HEK293 (cell line): Measurements from ENCODE around the gene NARF.

Source experiments
- CTCF ChIA-PET: fragments of 350-600 bp; formaldehyde crosslinking; extraction: SDS; loops from one replicate; lab custom pipeline; 2021; ENCODE audit warnings: antibody characterized with exemption; lab: Yijun Ruan, JAX
- POLR2A ChIA-PET: fragments of 300-600 bp; formaldehyde crosslinking; extraction: SDS; loops from one replicate; lab custom pipeline; 2020; ENCODE audit warnings: antibody characterized with exemption, inconsistent platforms; lab: Yijun Ruan, JAX
- H3K27ac ChIP-seq: fragments of 200-500 bp; sonication (Bioruptor generic); 2 replicates; pipeline ENCODE4 v1.5.1; 2014; ENCODE audit warnings: low read depth, low read length, control low read depth, inconsistent platforms; ENCODE audit errors: extremely low read depth
- H3K36me3 ChIP-seq, 2 experiments: fragments of 200-500 bp in 1 of 2; sonication (Bioruptor generic) in 1 of 2; 1 replicate in 1 of 2; 2 replicates in 1 of 2; pipeline ENCODE4 v1.5.1; 2014 to 2017; ENCODE audit warnings: inconsistent platforms in 2 of 2, low read length in 2 of 2; ENCODE audit not compliant: control insufficient read depth in 2 of 2, insufficient read depth in 1 of 2
- H3K4me1 ChIP-seq: fragments of 200-500 bp; sonication (Bioruptor generic); 2 replicates; pipeline ENCODE4 v1.5.1; 2014; ENCODE audit warnings: mild to moderate bottlenecking, low read length, inconsistent platforms; ENCODE audit not compliant: control insufficient read depth, insufficient read depth
- H3K4me3 ChIP-seq: 2 replicates; pipeline ENCODE4 v1.5.1; 2011; ENCODE audit warnings: low read depth, mild to moderate bottlenecking, control low read depth, low read length, moderate library complexity
- H3K9me3 ChIP-seq: fragments of 200-500 bp; sonication (Bioruptor generic); 2 replicates; pipeline ENCODE4 v1.5.1; 2014; ENCODE audit warnings: low read depth, low read length, inconsistent platforms; ENCODE audit not compliant: control insufficient read depth, insufficient read depth
- GFI1B ChIP-seq: fragments of 450-650 bp; formaldehyde crosslinking; IDR thresholded peaks from 2 replicates; pipeline ENCODE4 v1.5.1; 2016; ENCODE audit warnings: missing biosample characterization, missing genetic modification characterization
- KLF16 ChIP-seq: fragments of 450-650 bp; formaldehyde crosslinking; IDR thresholded peaks from 2 replicates; pipeline ENCODE4 v1.5.1; 2017; ENCODE audit warnings: missing biosample characterization, missing genetic modification characterization
- MEIS1 ChIP-seq: sonication (generic); formaldehyde crosslinking; IDR thresholded peaks from 2 replicates; pipeline ENCODE4 v1.8.1; 2022; ENCODE audit warnings: missing genetic modification reagents, mild to moderate bottlenecking, borderline replicate concordance
- SP2 ChIP-seq: fragments of 450-650 bp; formaldehyde crosslinking; IDR thresholded peaks from 2 replicates; pipeline ENCODE4 v1.5.1; 2016; ENCODE audit warnings: missing biosample characterization, missing genetic modification characterization
- TCF7L2 ChIP-seq: IDR thresholded peaks from 2 replicates; pipeline ENCODE4 v1.6.1; 2011; ENCODE audit warnings: low read depth, mild to moderate bottlenecking, inconsistent platforms, low read length, moderate library complexity, borderline replicate concordance
- TRIM28 ChIP-seq: IDR thresholded peaks from 2 replicates; pipeline ENCODE4 v1.6.1; 2011; ENCODE audit warnings: low read length, control low read depth, borderline replicate concordance
- WT1 ChIP-seq: fragments of 450-650 bp; formaldehyde crosslinking; IDR thresholded peaks from 2 replicates; pipeline ENCODE4 v1.5.1; 2016; ENCODE audit warnings: missing biosample characterization, missing genetic modification characterization
- ZBTB20 ChIP-seq: fragments of 450-650 bp; formaldehyde crosslinking; IDR thresholded peaks from 2 replicates; pipeline ENCODE4 v1.5.1; 2016; ENCODE audit warnings: missing biosample characterization, missing genetic modification characterization
- ZFP3 ChIP-seq: fragments of 450-650 bp; formaldehyde crosslinking; IDR thresholded peaks from 2 replicates; pipeline ENCODE4 v1.5.1; 2016; ENCODE audit warnings: low read depth, missing biosample characterization, missing genetic modification characterization
- ZNF133 ChIP-seq: fragments of 450-650 bp; formaldehyde crosslinking; IDR thresholded peaks from 2 replicates; pipeline ENCODE4 v1.5.1; 2016; ENCODE audit warnings: missing biosample characterization, missing genetic modification characterization
- ZNF138 ChIP-seq: fragments of 450-650 bp; formaldehyde crosslinking; IDR thresholded peaks from 2 replicates; pipeline ENCODE4 v1.5.1; 2016; ENCODE audit warnings: missing biosample characterization, missing genetic modification characterization, borderline replicate concordance
- ZNF16 ChIP-seq: fragments of 450-650 bp; formaldehyde crosslinking; IDR thresholded peaks from 2 replicates; pipeline ENCODE4 v1.5.1; 2016; ENCODE audit warnings: low read depth, missing biosample characterization, missing genetic modification characterization
- ZNF169 ChIP-seq: fragments of 450-650 bp; formaldehyde crosslinking; IDR thresholded peaks from 2 replicates; pipeline ENCODE4 v1.5.1; 2016; ENCODE audit warnings: missing biosample characterization, missing genetic modification characterization
- ZNF335 ChIP-seq: fragments of 450-650 bp; formaldehyde crosslinking; conservative IDR thresholded peaks from 2 replicates; pipeline ENCODE4 v1.5.1; 2016; ENCODE audit warnings: missing biosample characterization, missing genetic modification characterization
- ZNF433 ChIP-seq: fragments of 450-650 bp; formaldehyde crosslinking; IDR thresholded peaks from 2 replicates; pipeline ENCODE4 v1.5.1; 2016; ENCODE audit warnings: missing biosample characterization, missing genetic modification characterization, low read depth
- ZNF449 ChIP-seq: fragments of 450-650 bp; formaldehyde crosslinking; IDR thresholded peaks from 2 replicates; pipeline ENCODE4 v1.5.1; 2017; ENCODE audit warnings: missing biosample characterization, mild to moderate bottlenecking, missing genetic modification characterization, moderate library complexity
- ZNF473 ChIP-seq: fragments of 450-650 bp; formaldehyde crosslinking; IDR thresholded peaks from 2 replicates; pipeline ENCODE4 v1.5.1; 2017; ENCODE audit warnings: missing biosample characterization, missing genetic modification characterization
- ZNF514 ChIP-seq: fragments of 450-650 bp; formaldehyde crosslinking; IDR thresholded peaks from 2 replicates; pipeline ENCODE4 v1.5.1; 2016; ENCODE audit warnings: missing biosample characterization, missing genetic modification characterization
- ZNF530 ChIP-seq: fragments of 450-650 bp; formaldehyde crosslinking; IDR thresholded peaks from 2 replicates; pipeline ENCODE4 v1.5.1; 2016; ENCODE audit warnings: low read depth, missing biosample characterization, missing genetic modification characterization
- ZNF549 ChIP-seq: fragments of 450-650 bp; IDR thresholded peaks from 2 replicates; pipeline ENCODE4 v1.5.1; 2018; ENCODE audit warnings: missing biosample characterization, missing genetic modification characterization, mild to moderate bottlenecking, inconsistent platforms, moderate library complexity
- ZNF561 ChIP-seq: fragments of 450-650 bp; IDR thresholded peaks from 2 replicates; pipeline ENCODE4 v1.5.1; 2018; ENCODE audit warnings: missing biosample characterization, missing genetic modification characterization, borderline replicate concordance
- ZNF623 ChIP-seq: fragments of 450-650 bp; formaldehyde crosslinking; IDR thresholded peaks from 2 replicates; pipeline ENCODE4 v1.5.1; 2016; ENCODE audit warnings: missing biosample characterization, missing genetic modification characterization
- ZNF670 ChIP-seq: fragments of 450-650 bp; formaldehyde crosslinking; IDR thresholded peaks from 2 replicates; pipeline ENCODE4 v1.5.1; 2016; ENCODE audit warnings: missing biosample characterization, missing genetic modification characterization, low read depth
- ZNF692 ChIP-seq: fragments of 450-650 bp; formaldehyde crosslinking; IDR thresholded peaks from 2 replicates; pipeline ENCODE4 v1.5.1; 2016; ENCODE audit warnings: missing biosample characterization, missing genetic modification characterization
- ZNF791 ChIP-seq: fragments of 450-650 bp; formaldehyde crosslinking; IDR thresholded peaks from 2 replicates; pipeline ENCODE4 v1.5.1; 2016; ENCODE audit warnings: missing biosample characterization, missing genetic modification characterization
- ZSCAN5A ChIP-seq: fragments of 450-650 bp; formaldehyde crosslinking; IDR thresholded peaks from 2 replicates; pipeline ENCODE4 v1.5.1; 2016; ENCODE audit warnings: missing biosample characterization, missing genetic modification characterization
- TF ChIP-seq, protein P1 (sequence below): fragments of 450-650 bp; formaldehyde crosslinking; IDR thresholded peaks from 2 replicates; pipeline ENCODE4 v1.5.1; 2016; ENCODE audit warnings: missing biosample characterization, missing genetic modification characterization

The NARF gene

DNA sequence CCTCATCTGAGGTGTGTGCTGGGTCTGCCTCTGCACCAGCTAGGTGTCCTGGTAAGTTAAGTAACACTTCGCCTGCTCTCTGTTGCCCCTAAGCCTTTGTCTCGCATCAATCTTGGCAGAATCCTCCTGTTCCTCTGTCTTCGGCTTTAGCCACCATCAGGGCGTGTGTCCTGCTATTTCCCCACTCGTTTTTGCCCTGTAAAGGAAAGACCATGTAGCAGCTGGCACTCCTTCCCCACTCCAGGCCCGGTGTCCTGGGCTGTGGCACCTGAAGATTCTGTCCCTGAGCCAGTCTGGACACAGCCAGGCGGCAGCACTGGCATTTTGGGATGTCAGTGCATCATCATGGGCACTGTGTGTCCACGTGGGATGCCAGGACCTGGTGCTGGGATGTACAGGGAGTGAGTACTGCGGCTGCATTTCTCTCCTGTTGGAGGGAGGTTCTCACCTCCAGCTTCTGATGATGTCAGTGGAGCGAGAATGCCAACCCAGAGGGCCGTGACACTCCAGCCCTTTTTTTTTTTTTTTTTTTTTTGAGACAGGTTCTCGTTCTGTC, 34.8 kb downstream of the NARF start:
- ChIA-PET CTCF (interaction anchor here (0.5 to 1.4 kb wide), 5 partner anchors 16 to 81 kb away, joined by 3 to 7 read pairs (median 3); no protein-coding TSS in a partner anchor), POLR2A (interaction anchor here (0.8 kb wide), 1 partner anchor 43 kb away, joined by 3 read pairs; no protein-coding TSS in a partner anchor)
- H3K27ac ChIP-seq: no peak overlapping the region
- H3K4me3 ChIP-seq: no peak overlapping the region
- peaks cover 5 to 13% of the 10 kb centered on the region in 2 experiments for H3K36me3 ChIP-seq
- peaks cover 2% of the 10 kb centered on the region; the same call in 1 of the 2 replicates for H3K4me1 ChIP-seq
- TF ChIP-seq ZNF433 (tag by site-specific recombination) (no peak), TRIM28 (no peak), GFI1B (tag by site-specific recombination) (no peak)
- no peaks in the 10 kb centered on the region for H3K9me3 ChIP-seq

DNA sequence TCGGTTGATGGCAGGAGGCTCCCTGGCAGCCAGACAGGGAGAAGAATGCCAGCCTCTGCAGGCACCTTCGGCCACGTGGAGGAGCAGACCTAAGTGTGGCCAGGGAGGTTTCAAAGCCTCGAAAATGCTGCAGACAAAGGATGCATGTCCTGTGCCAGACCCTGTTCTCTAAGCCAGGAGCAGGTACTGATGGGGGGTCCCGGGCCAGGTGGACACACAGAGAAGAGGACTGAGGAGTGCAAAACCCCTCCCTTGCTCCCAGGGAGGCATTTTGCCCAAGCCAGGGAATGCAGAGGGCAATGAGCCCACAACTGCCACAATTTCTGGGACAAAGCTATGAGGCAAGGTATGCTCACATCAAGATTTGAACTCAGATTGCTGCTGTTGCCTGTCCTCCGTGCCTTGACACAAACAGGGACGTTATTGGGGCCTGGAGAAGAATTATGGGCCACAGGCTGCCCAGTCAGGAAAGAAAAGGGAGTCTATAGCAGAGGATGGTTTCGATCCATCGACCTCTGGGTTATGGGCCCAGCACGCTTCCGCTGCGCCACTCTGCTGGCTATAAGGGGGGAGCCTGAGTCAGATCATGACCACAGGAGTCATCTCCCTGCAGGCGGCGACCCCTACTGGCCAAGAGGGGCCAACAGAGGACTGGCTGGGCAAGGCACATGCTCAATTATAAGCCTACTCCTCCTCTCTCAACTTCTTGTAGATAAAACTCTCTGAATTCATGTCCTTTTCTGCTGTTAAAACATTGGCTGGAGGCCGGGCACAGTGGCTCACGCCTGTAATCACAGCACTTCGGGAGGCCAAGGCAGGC, 35.9 kb downstream of the NARF start:
- no peaks in the 10 kb centered on the region for H3K9me3 ChIP-seq
- H3K4me1 ChIP-seq: peaks cover 2% of the 10 kb centered on the region; the same call in 1 of the 2 replicates
- H3K27ac ChIP-seq: peak overlapping the region; percentile 0; the same call in 1 of the 2 replicates
- POLR2A ChIA-PET: interaction anchor here (0.5 to 2.3 kb wide), 7 partner anchors 22 to 271 kb away, joined by 3 to 13 read pairs (median 4); partner anchors contain the start of gene FOXK2
- peak overlapping the region; percentile 25 for H3K4me3 ChIP-seq
- CTCF ChIA-PET: interaction anchor here (0.7 to 1.4 kb wide), 5 partner anchors 15 to 164 kb away, joined by 3 to 8 read pairs (median 4); no protein-coding TSS in a partner anchor
- peaks cover 0 to 1% of the 10 kb centered on the region in 2 experiments; a peak in 1 of 3 replicates for H3K36me3 ChIP-seq
- TF ChIP-seq ZNF530 (tag by site-specific recombination): no peak
- no peak for TF ChIP-seq ZNF16
- TF ChIP-seq ZNF623 (tag by site-specific recombination): peak; percentile 23
- no peak for TF ChIP-seq TCF7L2
- TF ChIP-seq ZNF449 (tag by site-specific recombination): no peak; the same call in 1 of the 2 replicates
- no peak; the same call in 1 of the 2 replicates for TF ChIP-seq ZNF133 (tag by site-specific recombination)
- TF ChIP-seq ZNF169 (tag by site-specific recombination): no peak
- TF ChIP-seq ZNF549: no peak
- TF ChIP-seq ZNF692 (tag by site-specific recombination): peak; percentile 93
- no peak for TF ChIP-seq ZNF514 (tag by site-specific recombination)
- peak; percentile 68 for TF ChIP-seq WT1 (tag by site-specific recombination)
- peak; percentile 68 for TF ChIP-seq ZNF335 (tag by site-specific recombination)
- TF ChIP-seq ZSCAN5A (tag by site-specific recombination): 0 out of 2 replicates have a peak, but pooled peaks have one; percentile 10
- no peak for TF ChIP-seq MEIS1
- TF ChIP-seq ZNF138 (tag by site-specific recombination): no peak
- no peak; the same call in 1 of the 2 replicates for TF ChIP-seq ZFP3
- peak; percentile 68; the same call in 1 of the 2 replicates for TF ChIP-seq GFI1B (tag by site-specific recombination)
- TF ChIP-seq ZNF670: no peak
- no peak for TF ChIP-seq ZNF473 (tag by site-specific recombination)
- TF ChIP-seq ZNF791: no peak
- no peak; the same call in none of the 2 replicates for TF ChIP-seq SP2 (tag by site-specific recombination)
- TF ChIP-seq ZNF561 (tag by site-specific recombination): peak; percentile 99
- TF ChIP-seq KLF16 (tag by site-specific recombination): peak; percentile 94
- peak; percentile 92 for TF ChIP-seq ZBTB20
- TF ChIP-seq, protein P1, sequence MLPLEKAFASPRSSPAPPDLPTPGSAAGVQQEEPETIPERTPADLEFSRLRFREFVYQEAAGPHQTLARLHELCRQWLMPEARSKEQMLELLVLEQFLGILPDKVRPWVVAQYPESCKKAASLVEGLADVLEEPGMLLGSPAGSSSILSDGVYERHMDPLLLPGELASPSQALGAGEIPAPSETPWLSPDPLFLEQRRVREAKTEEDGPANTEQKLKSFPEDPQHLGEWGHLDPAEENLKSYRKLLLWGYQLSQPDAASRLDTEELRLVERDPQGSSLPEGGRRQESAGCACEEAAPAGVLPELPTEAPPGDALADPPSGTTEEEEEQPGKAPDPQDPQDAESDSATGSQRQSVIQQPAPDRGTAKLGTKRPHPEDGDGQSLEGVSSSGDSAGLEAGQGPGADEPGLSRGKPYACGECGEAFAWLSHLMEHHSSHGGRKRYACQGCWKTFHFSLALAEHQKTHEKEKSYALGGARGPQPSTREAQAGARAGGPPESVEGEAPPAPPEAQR: peak; percentile 67; the same call in 1 of the 2 replicates
